GM21367 (cell line): ENCODE results near the gene SAPCD2.
A peak's percentile ranks its signal among the peaks of the same experiment; 100 is the strongest.

Experiments
- ATAC-seq: cut with Tn5 transposase; IDR thresholded peaks from one replicate; pipeline ENCODE4 v1.9.1; 2021; ENCODE audit not compliant: unreplicated experiment

The SAPCD2 gene

DNA sequence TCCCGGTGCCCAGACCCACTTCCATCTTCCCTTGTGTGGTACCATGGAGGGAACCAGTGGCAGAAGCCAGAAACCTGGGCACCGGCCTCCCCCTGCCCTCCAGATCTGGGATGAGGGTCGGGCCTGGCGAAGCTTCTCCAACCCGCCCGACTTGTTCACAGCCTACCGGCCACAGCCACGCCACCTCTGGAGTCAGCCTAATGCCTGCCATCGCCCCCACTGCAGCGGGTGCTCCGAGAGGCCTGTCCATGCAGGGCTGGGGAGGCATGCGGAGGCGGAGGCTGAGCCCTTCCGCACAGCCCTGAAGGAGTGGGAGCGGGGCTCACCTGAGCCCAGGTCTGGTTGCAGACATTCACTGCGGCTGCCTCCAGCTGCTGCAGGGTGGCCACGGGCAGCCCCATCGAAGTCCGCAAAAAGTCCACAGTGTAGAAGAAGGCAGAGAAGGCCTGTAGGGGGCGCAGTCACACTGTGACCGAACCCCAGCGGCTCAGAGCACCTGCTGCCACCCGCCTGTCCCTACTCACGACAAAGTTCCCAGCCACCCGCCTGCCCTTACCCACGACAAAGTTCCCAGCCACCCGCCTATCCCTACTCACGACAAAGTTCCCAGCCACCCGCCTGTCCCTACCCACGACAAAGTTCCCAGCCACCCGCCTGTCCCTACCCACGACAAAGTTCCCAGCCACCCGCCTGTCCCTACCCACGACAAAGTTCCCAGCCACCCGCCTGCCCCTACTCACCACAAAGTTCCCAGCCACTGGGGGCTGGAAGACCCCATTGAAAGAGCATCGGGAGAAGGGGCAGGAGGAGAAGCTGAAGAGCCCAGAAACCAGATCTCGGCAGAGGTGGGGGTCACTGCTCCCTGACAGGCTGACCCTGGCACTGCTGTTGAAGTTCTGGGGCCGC, 20.6 kb downstream of the SAPCD2 start:
- no peak for ATAC-seq

DNA sequence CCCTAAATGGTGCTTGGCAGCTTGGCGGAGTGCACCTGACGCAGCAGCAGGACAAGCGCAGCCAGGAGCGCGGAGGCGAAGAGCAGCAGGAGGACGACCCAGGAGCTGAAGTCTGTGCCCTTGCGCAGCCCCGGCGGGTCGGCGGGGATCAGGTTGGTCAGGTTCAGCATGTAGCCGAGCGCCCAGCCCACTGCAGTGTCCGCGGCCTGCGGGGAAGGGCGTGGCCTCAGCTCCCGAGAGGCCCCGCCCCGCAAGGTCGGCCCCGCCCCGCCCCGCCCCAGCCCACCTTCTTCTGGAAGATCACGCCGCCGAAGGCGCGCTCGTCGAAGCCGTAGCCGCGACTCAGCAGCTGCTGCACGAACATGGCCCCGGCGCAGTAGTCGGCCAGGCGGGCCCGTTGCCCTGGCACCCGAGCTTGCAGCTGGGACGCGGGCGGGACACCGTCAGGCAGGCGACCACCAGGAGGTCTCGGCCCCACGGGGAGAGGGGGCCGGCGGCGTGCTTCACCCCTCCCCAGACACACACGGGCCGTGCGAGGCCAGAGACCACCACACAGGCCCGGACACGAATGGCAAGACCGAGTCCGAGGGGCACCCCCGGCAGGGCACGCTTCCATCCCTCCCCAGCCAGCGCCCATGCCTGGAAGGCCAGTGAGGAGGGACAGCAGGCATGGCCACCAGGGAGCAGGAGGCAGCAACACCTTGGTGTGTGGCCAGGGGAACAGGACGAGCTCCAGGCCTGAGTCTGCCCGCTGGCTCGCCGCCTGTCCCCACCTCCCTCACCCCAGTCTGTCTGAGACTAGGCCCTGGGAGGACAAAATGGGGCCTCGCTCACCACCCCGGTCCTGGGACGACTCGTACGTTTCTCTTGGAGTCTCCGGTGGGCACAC, 21.5 kb downstream of the SAPCD2 start:
- ATAC-seq, result no peak

- no peak for ATAC-seq
Observed at GRCh38 chr9:137046088-137046787, 24.1 kb downstream of the SAPCD2 start, which contains the start of gene NPDC1. NPDC1 (minus strand) TSS chr9:137046177; CDS start chr9:137045989, 188 bp downstream.

DNA sequence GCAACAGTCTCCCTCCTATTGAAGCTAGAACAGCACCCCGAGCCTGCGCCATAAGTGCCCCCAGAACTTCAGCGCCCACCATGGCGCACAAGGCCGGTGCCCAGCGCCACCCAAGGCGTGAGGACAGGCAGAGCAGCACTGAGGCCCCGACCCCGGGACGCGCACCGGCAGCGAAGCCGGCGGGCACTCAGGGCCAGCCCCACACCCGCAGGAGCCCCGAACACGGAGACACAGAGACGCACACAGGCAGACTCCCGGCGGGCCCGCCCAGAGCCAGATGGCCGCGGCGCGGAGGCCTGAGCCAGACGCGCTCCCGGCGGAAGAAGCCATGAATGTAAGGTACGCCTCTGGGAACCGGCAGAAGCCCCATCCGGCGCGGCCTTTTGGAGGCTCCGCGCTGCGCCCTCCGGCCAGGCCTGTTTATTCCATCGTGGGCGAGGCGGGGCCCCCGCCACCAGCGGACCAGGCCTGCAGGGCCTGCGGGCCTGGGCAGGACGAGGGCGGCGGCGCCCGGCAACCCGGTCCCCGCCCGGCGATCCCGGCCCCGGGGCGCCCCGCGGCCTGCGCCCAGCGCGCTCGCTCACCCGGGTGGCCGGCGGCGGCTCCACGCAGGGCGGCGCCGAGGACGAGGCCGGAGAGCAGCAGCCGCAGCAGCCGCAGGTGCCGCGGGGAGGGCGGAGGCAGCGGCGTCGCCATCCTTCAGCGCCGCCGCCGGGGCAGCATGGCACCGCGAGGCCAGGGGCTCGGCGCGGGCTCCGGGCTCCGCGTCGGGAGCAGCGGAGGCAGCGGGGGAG, 24.9 kb downstream of the SAPCD2 start:
- no peak for ATAC-seq

DNA sequence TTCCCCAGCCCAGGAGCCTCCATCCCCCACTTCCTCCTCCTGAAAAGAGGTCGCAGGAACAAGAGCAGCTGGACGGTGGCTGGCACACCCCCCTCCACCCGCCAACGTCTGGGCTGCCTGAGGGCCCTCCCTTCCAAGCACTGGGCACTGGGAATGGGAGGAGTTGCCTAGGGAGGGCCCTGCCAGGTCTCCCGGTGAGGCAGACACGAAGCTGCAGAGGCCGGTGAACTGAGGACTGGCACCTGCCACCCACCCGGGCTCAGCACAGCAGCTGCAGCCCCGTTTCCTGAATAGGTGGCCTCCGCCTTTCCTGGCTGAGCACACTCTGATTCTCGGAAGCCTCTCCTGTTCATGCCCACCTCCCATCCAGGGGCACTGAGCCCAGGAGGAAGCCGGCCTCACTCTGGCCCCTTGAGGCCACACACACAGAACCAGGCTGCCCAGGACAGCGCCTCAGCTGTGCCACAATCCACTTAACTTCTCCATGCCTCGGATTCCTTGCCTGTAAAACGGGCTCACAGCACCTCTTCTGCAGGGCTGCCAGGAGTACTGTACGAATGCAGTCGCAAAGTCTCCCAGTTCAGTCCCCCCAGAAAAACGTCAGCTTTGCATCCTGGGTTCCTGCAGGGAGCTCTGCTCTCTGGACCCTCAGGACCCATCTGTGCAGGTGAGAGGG, 25.7 kb downstream of the SAPCD2 start:
- ATAC-seq, result no peak

- no peak for ATAC-seq
Observed at GRCh38 chr9:137044037-137044436, 26.3 kb downstream of the SAPCD2 start.

GRCh38 chr9:137042751-137043727, 27.3 kb downstream of the SAPCD2 start:
- no peak for ATAC-seq

DNA sequence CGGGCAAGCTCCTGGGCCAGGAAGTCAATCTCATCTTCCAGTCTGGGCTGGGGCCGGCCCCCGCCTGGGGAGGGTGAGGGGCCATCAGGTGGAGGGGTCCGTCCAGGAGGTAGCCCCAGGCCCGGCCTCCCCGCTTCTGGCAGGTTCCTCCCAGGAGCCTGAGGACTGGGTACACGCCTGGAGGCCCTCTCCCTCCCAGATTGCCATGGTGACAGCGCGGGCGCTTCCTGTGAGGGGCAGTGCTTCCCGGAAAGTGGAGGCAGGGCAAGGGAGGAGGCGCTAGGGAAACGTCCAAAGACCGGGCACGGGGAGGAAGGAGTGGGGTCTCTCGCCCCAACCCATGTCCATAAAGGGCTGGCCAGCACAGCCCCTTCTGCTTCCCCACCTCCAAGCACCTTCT, 29.2 kb downstream of the SAPCD2 start:
- ATAC-seq, result no peak

- no peak for ATAC-seq
Observed at GRCh38 chr9:137040568-137040967, 29.8 kb downstream of the SAPCD2 start.

GRCh38 chr9:137039611-137040366, 30.6 kb downstream of the SAPCD2 start:
- no peak for ATAC-seq

- no peak for ATAC-seq
Observed at GRCh38 chr9:137038916-137039315, 31.4 kb downstream of the SAPCD2 start.

DNA sequence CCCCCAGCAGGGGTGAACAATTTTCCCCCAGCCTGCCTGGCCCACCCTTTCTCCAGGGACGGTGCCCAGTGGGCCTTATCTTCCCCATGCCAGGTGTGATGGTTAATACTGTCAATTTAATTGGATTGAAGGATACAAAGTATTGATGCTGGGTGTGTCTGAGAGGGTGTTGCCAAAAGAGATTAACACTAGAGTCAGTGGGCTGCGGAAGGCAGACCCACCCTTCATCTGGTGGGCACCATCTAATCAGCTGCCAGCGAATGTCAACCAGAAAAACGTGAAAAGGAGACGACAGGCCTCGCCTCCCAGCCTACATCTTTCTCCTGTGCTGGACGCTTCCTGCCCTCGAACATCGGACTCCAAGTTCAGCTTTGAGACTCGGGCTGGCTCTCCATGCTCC, 32.9 kb downstream of the SAPCD2 start:
- ATAC-seq, result no peak

DNA sequence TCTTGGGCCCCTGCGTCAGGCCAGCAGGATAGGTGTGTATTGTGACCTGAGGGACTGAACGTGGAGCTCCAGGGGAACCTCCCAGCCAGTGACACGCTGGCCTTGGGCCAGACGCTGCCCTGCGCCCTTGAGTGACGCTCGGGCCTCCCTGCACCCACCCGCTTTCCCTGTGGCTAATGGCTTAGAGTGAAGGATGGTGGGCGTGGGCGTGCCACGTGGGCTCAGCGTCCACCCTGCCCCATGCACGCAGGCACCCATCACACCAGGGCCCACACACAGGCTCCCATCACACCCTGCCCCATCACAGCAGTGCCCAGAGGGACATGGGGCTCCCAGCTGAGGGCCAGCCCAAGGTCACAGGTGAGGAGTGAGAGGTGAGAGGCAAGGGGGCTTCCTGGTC, 33.3 kb downstream of the SAPCD2 start:
- no peak for ATAC-seq

- ATAC-seq, result no peak
Observed at GRCh38 chr9:137035937-137036336, 34.4 kb downstream of the SAPCD2 start.

GRCh38 chr9:137035507-137035834, 34.9 kb downstream of the SAPCD2 start:
- ATAC-seq, result no peak

- peak; percentile 51 for ATAC-seq
Observed at GRCh38 chr9:137034709-137035506, 35.4 kb downstream of the SAPCD2 start.

- ATAC-seq, result no peak
Observed at GRCh38 chr9:137034039-137034708, 36.2 kb downstream of the SAPCD2 start.
